ENCODE results near the gene GABPA.

Gene GABPA

DNA sequence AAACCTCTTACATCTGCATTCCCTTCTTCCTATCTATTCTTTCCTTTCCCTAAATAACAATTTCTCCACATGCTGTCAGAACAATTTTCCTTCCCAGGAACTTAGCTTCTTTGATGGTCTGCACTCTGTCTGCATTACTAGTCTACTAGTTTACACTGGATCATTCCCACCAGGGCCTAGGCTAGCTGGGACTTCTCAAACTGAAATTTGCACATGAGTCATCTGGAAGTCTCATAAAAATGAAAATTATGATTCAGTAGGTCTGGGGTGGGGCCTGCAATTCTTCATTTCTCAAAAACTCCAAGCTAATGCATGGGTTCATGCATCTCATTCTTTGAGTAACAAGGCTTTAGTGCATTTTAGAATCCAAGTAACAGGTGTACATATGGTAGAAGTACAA is 74.2 kb downstream of the GABPA start:
- DNase-seq (ENCODE audit: low read depth) = no peak

DNA sequence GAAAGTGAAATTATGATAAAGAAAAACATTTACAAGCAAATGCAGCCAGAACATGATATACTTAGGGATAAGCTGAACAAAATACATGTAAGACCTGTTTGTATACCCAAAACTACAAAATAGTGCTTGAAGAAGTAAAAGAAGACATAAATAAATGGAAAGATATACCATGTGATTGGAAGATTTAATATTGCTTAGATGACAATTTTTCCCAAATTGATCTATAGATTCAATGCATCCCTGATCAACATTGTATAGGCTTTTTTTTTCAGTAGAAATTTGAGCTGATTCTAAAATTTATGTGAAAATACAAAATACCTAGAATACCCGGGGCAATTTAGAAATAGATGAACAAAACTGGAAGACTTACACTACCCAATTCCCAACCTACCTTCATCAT is 76.4 kb downstream of the GABPA start:
- DNase-seq (ENCODE audit: low read depth) = no peak

- DNase-seq (ENCODE audit: low read depth) = no peak
These were observed 79.1 kb downstream of the GABPA start for GRCh38 chr21:25813917-25814316.

- no peak for DNase-seq (ENCODE audit: low read depth)
These were observed 83.3 kb downstream of the GABPA start for GRCh38 chr21:25818121-25818520.

GRCh38 chr21:25818551-25818950 is 83.8 kb downstream of the GABPA start:
- DNase-seq (ENCODE audit: low read depth) = no peak

All from stimulated activated CD8-positive, alpha-beta memory T cell treated with anti-CD3 and anti-CD28 coated beads, Interleukin-7, amount 100 ng/mL, for 24 hours (primary cell).